Spleen (tissue), 7 donors: ENCODE measurements around the gene DMAC2L.

Experiments
- POLR2A ChIP-seq, 3 donors: fragments of 450-650 bp; IDR thresholded peaks; one replicate each; pipeline ENCODE4 v1.5.1; 2017; ENCODE audit warnings: antibody characterized with exemption in 3 of 3, mild to moderate bottlenecking in 1 of 3
- TF ChIP-seq, protein P1 (sequence below), 11 experiments: fragments of 200-600 bp in 7 of 11; fragments of 450-650 bp in 4 of 11; sonication (generic) in 4 of 11; IDR thresholded peaks in 8 of 11; conservative IDR thresholded peaks in 3 of 11; 1 replicate in 7 of 11; 2 replicates in 4 of 11; pipeline versions ENCODE4 v1.4.0 to v1.8.0; 2016 to 2021; ENCODE audit warnings: antibody characterized with exemption in 11 of 11, inconsistent platforms in 4 of 11, mild to moderate bottlenecking in 1 of 11
- donor health status: DM: no; HTN: no; CAD: no; lungs with moderate emphysema.
- donor health status: DM: no; HTN: no; CAD: no.
- donor health status: DM: no; HTN: no; CAD: no.

DNA sequence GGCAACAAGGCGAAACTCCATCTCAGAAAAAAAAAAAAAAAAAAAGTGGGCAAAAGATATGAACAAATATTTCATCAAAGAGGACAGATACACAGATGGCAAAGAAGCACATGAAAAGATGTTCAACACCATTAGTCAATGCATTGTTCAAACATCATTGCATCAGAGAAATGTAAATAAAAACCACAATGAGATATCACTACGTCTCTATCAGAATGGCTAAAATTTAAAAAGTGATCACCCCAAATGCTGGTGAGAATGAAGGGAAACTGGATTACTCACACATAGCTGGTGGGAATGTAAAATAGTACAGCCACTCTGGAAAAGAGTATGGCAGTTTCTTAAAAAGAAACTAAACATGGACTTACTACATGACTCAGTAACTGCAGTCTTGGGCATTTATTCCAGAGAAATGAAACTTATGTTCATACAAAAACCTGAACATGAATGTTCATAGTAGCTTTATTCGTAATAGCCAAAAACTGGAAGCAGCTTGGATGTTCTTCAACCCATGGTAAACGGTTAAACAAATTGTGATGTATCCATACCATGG lies 3.7 kb upstream of the DMAC2L start:
- TF ChIP-seq, protein P1, sequence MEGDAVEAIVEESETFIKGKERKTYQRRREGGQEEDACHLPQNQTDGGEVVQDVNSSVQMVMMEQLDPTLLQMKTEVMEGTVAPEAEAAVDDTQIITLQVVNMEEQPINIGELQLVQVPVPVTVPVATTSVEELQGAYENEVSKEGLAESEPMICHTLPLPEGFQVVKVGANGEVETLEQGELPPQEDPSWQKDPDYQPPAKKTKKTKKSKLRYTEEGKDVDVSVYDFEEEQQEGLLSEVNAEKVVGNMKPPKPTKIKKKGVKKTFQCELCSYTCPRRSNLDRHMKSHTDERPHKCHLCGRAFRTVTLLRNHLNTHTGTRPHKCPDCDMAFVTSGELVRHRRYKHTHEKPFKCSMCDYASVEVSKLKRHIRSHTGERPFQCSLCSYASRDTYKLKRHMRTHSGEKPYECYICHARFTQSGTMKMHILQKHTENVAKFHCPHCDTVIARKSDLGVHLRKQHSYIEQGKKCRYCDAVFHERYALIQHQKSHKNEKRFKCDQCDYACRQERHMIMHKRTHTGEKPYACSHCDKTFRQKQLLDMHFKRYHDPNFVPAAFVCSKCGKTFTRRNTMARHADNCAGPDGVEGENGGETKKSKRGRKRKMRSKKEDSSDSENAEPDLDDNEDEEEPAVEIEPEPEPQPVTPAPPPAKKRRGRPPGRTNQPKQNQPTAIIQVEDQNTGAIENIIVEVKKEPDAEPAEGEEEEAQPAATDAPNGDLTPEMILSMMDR (IDR thresholded peaks at IDR 0.05 in 8 of 11, conservative IDR thresholded peaks at IDR 0.05 in 3 of 11): no peak
- no peak for TF ChIP-seq POLR2A (IDR thresholded peaks at IDR 0.05)
